CD4-positive, alpha-beta T cell treated with Interferon alpha-2 for 1 hour (primary cell): ENCODE measurements around the gene IL22RA1.

Experiments
- DNase-seq, 2 donors: peaks; one replicate each; pipeline ENCODE4 v3.0.0-alpha.2; 2020 to 2022

The IL22RA1 gene

DNA sequence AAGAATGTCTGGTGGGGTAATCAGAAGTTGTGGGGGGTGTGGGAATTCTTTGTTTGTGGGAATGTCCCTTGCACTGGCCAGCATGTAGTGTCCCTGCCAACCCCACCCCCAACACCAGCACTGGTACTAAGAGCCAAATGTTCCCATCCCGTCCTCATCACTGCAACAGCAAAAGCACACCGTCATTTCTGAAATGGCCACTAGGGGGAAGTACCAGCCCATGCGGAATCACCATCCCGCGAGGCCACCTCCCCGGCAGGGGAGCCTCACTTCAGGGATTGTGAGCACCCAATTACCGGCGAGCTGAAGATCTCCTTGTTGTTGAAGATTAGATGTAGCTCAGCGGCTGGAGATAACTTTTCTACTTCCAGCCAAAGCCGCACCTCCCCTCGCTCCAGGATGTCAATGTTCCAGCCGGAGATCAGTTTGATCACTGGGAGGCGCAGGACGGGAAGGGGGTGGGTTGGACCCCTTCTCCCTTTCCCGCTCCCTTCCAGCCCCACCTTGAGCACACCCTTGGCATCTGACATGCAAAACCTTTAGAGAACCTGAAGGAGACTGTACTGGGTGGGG is 72.0 kb downstream of the IL22RA1 start:
- DNase-seq, result peak; percentile 65 to 74

DNA sequence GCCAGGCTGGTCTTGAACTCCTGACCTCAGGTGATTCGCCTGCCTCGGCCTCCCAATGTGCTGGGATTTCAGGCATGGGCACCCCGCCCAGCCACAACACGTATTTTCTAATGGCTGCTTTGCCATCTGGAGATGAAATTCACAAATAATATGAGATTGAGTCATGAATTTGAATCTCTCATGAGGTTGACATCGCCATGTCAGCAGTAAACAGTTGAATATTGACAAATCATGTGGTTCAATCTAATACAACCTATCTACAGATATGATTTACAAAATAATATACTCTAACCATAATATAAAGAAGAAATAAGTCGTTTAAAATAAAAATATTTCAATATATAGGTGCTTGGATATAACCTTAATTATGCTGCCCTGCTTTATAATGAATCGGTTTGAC is 73.1 kb downstream of the IL22RA1 start:
- no peak for DNase-seq
